Suppressor macrophage treated with lipopolysaccharide for 4 hours (primary cell): ENCODE measurements around the gene TSBP1.
A peak's percentile ranks its signal among the peaks of the same experiment; 100 is the strongest.
"Not testable (repeated sequence)": the region's sequence is repeated elsewhere in the genome, so short reads cannot be mapped to it uniquely, and the experiment has no call there.

Experiments
- DNase-seq: peaks from one replicate; pipeline ENCODE4 v3.0.0-alpha.2; 2020

Gene TSBP1

DNA sequence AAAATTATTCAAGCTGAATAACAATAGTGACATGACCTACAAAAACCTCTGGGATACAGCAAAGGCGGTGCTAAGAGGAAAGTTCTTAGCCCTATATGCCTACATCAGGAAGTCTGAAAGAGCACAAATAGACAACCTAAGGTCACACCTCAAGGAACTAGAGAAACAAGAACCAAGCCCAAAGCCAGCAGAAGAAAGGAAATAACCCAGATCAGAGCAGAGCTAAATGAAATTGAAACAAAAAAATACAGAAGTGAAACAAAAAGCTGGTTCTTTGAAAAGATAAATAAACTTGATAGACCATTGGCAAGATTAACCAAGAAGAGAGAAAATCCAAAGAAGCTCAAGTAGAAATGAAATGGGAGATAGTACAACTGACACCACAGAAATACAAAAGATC lies 100.3 kb downstream of the TSBP1 start:
- DNase-seq, result peak; percentile 73

DNA sequence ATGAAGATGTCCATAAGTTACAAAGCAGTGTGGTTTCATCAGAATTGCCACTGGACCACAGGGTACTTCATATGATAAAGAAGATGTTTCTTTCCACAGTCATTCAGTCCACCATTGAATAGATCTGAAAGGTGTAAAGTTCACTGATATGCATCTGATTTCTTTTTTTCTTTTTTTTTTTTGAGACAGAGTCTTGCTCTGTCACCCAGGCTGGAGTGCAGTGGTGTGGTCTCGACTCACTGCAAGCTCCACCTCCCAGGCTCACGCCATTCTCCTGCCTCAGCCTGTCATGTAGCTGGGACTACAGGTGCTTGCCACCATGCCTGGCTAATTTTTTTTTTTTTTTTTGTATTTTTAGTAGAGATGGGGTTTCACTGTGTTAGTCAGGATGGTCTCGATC lies 103.2 kb downstream of the TSBP1 start:
- not testable (repeated sequence) for DNase-seq

DNA sequence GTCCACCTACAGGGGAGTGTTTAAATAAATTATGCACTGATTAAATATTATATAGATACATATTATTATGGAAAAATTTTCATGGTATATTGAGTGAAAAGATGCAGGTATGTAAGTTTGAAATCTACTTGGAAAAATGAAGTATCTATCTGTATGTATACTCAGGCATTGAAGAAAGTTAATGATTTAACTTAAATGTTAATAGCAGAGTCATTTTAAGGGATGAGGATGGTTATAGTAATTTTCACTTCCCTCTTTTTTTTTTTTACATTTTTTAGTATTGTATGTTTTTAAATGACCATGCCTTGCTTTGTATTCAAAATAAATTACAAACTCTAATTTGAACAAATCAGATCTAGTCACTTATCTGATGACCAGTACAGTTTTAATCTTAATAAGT lies 104.7 kb downstream of the TSBP1 start:
- no peak for DNase-seq

DNA sequence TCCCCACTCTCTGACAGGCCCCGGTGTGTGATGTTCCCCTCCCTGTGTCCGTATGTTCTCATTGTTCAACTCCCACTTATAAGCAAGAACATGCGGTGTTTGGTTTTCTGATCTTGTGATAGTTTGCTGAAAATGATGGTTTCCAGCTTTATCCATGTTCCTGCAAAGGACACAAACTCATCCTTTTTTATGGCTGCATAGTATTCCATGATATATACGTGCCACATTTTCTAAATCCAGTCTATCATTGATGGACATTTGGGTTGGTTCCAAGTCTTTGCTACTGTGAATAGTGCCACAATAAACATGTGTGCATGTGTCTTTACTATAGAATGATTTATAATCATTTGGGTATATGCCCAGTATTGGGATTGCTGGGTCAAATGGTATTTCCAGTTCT lies 114.4 kb downstream of the TSBP1 start:
- DNase-seq, result not testable (repeated sequence)

DNA sequence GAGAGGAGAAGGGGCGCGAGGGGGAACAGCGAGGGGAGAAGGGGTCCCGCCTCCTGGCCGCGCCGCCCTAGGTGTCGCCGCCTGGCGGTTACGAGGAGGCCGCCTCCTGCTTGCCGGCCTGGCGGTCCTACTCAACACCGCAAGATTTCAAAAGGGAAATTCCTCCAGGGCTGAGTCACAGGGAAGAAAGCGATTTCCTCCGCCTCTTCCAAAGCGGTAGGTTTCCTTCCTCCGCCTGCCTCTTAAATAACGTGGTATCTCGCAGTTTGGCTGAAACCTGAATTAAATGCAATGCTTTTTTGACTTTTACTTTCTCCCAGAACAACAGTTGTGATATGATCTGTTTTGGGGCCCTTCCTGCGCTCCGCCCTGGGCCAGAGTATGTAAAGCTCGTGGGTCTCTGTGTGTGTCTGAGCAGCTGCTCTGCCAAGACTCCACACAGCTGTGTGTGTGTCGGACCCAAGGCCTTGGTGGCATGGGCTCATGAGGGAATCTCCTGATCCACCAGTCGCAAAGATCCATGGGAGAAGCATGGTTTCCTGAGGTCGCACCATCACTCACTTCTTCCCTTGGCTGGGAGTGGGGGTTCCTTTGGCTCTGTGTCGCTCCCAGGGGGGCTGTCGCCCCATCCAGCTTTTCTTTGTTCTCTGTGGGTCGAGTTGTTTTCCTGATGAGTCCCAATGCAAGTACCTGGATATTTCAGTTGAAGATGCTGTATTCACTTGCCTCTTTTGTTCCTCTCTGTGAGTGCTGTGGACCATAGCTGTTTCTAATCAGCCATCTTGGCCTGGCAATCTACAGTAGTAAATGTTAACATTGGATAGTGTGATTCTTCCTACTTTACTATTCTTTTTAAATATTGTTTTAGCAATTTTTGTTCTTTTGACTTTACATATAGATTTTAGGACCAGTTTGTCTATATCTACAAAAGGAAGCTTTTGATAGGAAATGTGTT lies 116.2 kb downstream of the TSBP1 start:
- DNase-seq, result peak; percentile 91

DNA sequence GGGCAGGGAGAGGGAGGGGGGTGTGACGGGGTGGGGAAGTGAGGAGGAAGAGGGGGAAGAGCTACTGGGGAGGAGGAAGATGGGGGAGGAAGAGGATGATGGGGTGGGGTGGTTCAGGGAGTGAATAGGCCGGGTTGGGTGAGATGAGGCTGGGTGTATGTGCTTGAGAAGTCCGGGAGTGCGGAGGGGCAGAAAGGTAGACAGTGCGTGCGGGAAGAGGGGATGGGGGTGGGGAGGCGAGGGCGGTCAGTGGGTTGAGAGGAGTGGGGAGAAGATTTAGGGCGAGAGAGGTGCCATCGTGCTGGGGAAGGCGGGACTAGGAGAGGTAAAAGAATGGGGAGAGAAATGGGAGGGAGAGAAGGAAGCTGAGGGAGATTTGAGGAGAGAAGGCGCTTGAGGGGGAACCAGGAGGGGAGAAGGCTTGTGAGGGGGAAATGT lies 116.9 kb downstream of the TSBP1 start:
- DNase-seq, result no peak

DNA sequence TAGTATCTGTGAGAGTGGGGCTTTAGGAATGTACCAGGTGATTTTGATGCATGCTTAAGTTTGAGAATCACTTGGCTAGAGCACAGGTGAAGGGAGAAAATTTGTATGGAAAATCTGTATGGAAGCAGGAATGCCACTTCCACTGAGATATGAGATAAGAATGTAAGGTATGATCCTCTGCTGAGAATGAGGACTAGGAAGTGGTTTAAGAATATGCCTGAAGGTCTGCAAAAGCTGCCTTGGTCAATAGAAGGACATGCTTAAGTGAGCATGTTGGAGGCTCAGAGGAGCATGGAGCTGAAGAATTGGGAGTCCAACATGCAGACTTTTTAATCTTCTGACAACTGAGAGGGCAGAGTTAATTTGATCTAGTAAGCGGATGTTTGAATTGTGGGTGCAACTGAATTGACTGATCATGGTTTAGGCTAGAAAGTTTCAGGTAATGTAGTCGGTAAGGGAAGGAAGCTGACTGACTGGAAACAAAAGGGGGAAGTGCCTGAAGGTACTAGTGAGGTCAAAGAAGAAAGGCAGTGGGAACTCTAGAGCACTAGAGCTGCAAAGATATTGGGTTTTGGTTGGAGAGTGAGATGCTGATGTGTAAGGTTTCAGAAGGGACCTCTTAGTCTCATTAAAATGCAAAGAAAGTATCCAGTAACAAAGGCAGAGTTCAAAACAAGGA lies 119.2 kb downstream of the TSBP1 start:
- DNase-seq, result no peak

DNA sequence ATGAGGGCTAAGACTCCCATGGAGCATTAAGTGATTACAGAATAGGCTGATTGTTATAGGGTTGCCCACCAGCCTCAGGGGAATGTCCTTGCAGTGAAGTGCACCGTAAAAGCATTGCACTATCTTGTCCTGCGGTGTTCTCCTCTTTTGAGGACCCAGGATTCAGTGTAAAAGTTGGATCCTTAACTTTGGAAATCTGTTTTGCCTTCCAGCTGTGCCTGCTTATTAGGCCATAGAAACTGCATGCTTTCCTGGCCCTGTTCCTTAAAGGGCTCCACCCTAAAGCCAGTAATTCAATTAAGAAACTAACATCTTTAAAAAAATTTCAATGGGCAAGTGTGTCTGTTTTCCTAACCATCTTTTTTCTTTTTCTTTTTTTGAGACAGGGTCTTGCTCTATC lies 122.4 kb downstream of the TSBP1 start:
- DNase-seq, result no peak

DNA sequence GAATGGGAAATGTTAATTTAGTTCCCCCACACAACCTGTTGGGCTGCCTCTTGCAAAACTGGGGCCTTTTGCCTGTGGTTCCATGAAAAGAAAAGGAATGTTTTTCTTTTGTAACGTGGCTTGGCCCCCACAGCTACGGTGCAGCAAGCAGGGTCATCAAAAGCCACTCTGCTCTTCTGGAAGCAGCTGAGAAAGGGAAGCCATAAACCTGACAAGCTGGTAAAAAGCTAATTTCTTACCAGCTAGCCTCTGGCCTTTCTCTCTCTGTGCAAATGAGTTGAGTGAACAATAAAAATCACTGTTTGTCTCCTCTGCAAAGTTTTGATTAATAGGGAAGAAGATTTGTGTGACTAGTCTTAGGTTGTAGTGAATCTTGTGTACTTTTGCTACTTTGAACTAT lies 124.3 kb downstream of the TSBP1 start:
- DNase-seq, result no peak

DNA sequence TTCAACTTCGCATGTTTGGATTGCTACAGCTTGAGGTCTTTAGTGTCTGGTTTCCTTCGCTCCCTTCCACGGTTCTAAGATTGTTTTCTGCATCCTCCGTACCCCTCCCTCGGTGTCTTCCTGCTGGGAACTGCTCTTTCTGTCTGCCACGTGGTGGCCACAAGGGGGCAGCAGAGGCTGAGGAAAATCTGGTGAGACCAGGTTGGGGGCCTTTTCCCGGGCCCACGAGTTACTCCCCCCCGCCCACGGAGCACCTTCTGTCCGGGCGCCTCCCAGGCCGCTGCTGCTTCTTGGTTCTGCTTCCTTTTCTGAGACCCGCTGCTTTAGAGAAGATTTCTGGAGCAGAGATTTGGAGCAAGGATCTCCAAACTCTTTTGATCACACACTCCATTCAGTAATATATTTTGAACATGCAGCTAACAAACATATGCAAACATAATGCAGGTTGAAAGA lies 126.7 kb downstream of the TSBP1 start:
- peak; percentile 76 for DNase-seq

DNA sequence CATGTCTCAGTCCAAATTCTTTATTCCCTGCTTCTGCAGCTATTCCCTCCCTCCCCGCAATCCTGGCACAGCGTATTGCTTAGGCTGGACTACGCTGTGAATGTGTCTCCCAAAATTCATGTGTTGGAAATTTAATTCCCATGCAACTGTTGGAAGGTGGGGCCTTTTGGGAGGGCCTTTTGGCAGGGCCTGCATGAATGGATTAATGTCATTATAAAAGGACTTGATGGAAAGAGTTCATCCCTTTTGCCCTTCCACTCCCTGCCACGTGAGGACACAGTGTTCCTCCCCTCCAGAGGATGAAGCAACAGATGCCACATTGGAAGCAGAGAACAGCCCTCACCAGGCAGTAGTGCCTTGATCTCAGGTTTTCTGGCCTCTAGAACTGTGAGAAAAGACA lies 127.4 kb downstream of the TSBP1 start:
- no peak for DNase-seq
